Dermis microvascular lymphatic vessel endothelial cell (primary cell): Measurements from ENCODE around the gene KYNU. TPM values are rescaled to one million over a fixed set of nuclear protein-coding genes. Genes with fewer than 3 reads are reported as not detected.
"Not testable (repeated sequence)": the region's sequence is repeated elsewhere in the genome, so short reads cannot be mapped to it uniquely, and the experiment has no call there.

Experiments used
- DNase-seq, 2 donors: peaks; one replicate each; pipeline versions ENCODE4 v3.0.0 to v3.0.0-alpha.2; 2010; ENCODE audit warnings: low read depth in 2 of 2
- total RNA-seq: library from RNA; depleted of rRNA; stranded (reverse); fragments of >200 nt; gene quantifications from 2 replicates; pipeline ENCODE4 v1.2.1, GENCODE V29; 2014

The KYNU gene
- total RNA-seq, 1 donor from 2014 or later = 0.26 TPM

- no peak for DNase-seq
Measured at GRCh38 chr2:143001501-143001900, 124.0 kb downstream of the KYNU start.

GRCh38 chr2:143015656-143016055 is 138.2 kb downstream of the KYNU start:
- DNase-seq = no peak

DNA sequence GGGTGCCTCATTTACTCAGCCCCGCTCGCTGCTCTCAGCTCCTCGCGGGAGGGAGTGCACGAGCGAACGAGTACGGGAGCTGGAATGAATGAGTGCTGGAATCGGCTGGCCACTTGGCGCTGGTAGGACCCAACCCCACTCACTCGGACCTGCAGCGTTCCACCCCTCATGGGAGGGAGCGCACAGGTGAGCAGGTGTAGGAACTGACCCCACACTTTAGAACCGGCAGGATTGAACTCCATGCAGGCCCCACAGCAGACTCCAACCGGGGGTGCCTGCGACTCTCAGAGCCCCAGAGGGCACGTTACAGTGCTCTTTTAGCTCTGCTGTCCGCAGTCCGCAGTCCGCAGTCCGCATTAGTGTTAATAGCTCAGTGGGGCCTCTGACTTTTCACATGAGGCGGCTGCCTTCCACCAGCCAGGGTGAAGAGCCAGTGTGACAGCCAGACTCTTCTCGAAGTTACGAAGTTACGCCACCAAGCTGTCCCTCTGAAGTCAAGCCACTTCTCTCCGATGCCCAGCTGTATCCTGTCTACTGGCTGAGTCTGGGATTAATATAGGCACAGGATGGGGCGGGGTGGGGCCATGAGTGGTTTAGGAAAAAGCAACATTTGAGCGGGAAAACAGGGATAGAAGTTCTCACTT is 149.1 kb downstream of the KYNU start:
- DNase-seq = no peak

- DNase-seq = no peak
Measured at GRCh38 chr2:143029141-143029540, 151.7 kb downstream of the KYNU start.

- DNase-seq = no peak
Measured at GRCh38 chr2:143030127-143030526, 152.7 kb downstream of the KYNU start.

DNA sequence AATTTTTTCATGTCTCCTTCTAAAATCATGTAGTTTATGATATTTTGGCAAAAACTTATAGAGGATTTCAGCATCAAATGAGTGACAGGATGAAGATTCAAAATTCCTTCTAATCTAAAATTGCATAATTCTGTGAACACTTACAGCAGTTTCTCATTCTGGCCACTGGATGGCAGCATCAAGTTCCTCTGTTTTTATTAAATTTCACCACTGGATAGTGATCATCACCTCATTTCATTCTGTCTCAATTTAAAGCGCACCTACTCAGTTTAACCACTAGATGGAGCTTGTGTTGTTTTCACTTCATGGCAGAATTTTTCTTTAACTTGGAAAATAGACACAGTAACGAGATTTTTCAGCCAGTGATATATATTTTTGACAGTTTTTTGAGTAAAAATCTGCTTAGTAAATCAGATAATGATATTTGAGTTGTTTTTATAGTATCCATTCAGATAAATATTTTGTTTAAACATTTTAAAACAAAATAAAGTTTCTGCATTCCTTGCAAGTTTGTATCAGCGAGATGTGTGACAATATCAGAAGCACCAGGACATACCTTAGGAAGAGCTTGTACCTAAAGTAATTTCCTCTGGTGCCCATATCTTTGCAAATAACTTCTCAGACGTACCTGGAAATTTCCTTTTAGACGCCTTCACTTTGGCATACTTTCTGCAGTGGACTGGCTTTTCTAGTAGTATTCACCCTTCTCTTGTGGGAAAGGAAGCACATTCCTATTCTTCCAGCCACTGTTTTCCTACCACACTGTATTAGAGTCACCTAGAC is 157.0 kb downstream of the KYNU start:
- peak; percentile 69 to 78 for DNase-seq

GRCh38 chr2:143051465-143051864 is 174.0 kb downstream of the KYNU start:
- DNase-seq = no peak

DNA sequence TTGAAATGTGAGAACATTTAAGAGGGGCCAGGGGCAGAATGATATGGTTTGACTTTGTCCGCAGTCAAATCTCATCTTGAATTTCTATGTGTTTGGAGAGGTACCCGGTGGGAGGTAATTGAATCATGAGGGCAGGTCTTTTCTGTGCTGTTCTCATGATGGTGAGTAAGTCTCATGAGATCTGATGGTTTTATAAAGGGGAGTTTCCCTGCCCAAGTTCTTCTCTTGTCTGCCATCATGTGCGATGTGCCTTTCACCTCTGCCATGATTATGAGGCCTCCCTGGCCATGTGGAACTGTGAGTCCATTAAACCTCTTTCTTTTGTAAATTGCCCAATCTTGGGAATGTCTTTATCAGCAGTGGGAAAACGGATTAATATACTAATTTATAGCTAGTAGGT is 176.0 kb downstream of the KYNU start:
- DNase-seq = not testable (repeated sequence)

GRCh38 chr2:143056550-143056949 is 179.1 kb downstream of the KYNU start:
- DNase-seq = no peak

DNA sequence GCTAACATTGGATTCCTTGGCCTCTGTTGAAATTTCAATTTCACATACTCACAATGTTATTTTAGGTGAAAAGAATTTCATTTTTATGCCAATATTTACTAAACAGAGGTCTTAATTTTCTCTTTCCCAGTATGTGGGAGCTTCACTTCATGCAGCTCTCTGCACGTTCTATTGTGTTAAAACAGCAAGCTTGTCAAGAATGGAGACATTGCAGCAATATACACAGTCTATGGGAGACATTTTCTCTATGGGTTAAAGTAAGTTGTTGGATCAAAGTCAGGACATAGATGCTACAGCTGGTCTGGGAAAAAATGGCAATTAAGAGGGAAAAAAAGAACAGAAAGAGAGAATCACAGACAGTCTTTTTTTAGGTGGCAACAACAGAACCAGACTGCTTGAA is 181.4 kb downstream of the KYNU start:
- DNase-seq = no peak

DNA sequence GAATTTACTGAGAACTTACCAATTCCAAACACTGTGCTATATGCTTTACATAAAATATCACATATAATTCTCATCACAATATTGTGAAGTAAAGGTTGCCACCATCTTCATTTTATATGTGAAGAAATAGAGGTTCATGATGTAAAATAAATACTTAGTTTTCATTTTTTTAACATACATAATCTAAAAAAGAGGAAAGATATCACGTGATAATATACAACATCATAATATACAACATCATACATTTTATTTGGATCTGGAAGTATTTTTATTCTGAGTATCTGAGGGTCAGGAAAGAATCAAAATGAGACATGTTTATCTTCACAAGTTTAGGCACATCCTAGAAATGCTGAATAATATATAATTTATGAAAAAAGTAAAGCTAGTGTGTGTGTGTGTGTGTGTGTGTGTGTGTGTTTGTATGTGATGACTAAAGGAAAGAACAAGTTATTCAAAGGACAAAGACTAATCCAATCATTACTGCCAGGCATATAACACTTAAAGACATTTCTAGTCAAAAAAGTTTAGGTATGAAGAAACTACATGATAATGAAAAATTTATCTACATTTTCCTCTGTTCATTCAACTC is 186.2 kb downstream of the KYNU start:
- DNase-seq = no peak

DNA sequence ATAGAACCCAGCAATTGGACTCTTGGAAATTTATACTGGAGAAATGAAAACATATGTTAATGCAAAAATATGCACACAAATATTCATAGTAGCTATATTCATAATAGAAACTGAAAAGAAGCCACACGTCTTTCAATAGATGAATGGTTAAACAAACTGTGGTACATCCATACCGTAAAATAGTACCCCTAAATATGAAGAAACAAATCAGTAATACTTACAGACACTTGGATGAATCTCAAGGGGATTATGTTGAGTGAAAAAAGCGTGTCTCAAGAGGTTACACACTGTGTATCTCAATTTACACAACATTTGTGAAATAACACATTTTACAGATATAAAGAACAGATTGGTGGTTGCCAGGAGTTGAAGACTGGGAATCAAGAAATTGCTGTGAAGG is 190.6 kb downstream of the KYNU start:
- no peak for DNase-seq

GRCh38 chr2:143068509-143068908 is 191.0 kb downstream of the KYNU start:
- DNase-seq = no peak

DNA sequence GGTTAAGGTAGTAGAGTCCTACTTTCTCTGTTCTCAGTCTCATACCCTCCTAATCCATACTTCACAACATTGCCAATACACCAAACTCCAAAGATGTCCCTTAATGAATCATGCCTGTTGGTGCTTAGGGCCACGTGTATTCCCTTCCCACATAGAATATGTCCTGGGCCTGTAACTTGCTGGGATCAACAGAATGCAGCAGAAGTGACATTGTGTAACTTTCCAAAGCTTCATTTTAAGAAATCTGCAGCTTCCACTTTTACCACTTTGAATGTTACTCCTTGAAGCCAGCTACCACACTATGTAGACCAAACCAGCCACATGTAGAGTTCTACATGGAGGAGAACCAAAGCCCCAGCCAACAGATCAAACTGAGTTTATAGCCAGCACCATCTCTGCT is 193.2 kb downstream of the KYNU start:
- no peak for DNase-seq

GRCh38 chr2:143071185-143071876 is 193.9 kb downstream of the KYNU start:
- no peak for DNase-seq

GRCh38 chr2:143074913-143075312 is 197.4 kb downstream of the KYNU start:
- not testable (repeated sequence) for DNase-seq

GRCh38 chr2:143075711-143076110 is 198.2 kb downstream of the KYNU start:
- no peak for DNase-seq

GRCh38 chr2:143078104-143078503 is 200.6 kb downstream of the KYNU start:
- no peak for DNase-seq

GRCh38 chr2:143081616-143082015 is 204.2 kb downstream of the KYNU start:
- no peak for DNase-seq

DNA sequence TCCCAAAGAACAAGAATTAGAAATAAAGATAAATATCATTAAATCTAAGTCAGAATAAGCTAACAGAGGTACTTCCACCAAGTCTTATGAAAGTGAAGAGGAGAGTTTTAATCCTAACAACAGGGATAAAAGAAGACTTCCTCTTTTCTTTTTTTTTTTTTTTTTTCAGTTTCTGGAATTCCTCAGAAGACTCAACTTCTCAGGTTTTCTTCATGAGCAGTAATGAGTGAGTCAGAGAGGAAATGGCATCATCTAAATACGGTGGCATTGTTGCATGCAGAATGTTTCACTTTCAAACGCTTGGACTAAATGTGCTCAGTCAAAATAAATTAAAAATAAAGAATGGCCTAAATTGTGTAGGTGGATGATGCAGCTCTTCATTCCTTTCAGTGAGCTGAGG is 206.2 kb downstream of the KYNU start:
- DNase-seq = peak in 1 of 2 donors; percentile 46

- no peak for DNase-seq
Measured at GRCh38 chr2:143084462-143084861, 207.0 kb downstream of the KYNU start.

- no peak for DNase-seq
Measured at GRCh38 chr2:143085125-143085784, 207.8 kb downstream of the KYNU start.
